ENCODE data around the gene CNTN5.
A peak's percentile ranks its signal among the peaks of the same experiment; 100 is the strongest.

Gene CNTN5

DNA sequence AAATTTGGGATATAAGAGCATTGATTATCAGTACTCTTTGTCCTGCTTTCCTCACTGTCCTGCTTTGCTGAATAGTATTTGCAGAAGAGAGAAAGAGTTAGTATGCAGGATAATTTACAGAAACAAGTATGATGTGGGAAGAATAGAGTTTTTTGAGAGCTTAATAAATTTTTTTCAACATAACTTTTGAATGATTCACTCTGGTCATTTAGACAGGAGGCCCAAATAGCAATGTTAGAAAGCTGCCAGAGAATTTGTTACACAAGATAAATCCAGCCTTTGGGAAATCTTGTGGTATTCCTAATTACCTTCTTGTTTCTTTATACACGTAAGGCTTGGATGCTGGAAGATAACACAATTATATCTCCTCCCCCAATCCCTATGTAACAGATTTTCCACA, 484.6 kb downstream of the CNTN5 start:
- no peak for DNase-seq

DNA sequence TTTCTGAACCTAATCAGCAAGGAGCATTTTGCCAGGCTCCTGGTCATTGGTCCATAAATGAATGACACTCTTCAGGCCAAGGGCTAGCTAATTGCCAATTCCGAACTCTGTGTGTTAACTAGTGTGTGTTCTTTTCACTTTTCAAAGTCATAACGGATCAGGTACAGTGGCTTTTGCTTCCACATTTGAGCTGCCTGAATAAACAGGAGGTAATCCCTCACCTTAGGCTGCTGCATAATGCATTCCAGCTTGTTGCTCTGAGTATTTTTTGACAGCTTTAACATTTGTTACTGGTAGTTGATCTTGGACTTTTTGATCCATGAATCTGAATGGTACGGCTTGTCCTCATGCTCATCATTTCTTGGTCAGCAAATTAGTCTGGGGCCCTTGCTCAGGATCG, 485.1 kb downstream of the CNTN5 start:
- no peak for DNase-seq

DNA sequence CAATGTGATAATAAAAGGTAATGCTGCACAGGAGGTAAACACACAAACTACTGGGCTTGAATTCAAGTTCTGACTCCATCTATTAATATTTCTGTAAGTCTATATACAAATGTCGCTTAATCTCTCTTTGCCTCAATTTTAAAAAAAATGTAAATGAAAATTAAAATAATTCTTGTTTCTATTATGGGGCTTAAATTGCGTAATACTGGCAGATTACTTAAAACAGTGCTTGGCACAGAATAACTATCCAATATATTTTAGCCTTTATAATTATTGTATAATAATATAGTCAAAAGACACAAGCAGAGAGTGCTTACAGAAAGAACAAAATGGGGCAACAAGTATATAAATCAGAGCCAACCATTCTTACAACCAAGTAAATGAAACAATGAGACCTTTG, 489.1 kb downstream of the CNTN5 start:
- no peak for DNase-seq

DNA sequence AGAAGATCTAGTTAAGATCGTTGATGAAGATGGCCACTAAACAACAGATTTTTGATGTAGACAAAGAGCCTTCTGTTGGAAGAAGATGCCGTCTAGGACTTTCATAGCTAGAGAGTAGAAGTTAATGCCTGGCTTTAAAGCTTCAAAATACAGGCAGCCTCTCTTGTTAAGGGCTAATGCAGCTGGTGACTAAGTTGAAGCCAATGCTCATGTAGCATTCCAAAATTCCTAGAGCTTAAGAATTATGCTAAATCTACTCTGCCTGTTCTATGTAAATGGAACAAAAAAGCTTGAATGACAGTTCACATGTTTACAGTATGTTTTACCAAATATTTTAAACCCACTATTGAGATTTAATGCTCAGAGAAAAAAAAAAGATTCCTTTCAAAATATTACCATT, 492.6 kb downstream of the CNTN5 start:
- no peak for DNase-seq

DNA sequence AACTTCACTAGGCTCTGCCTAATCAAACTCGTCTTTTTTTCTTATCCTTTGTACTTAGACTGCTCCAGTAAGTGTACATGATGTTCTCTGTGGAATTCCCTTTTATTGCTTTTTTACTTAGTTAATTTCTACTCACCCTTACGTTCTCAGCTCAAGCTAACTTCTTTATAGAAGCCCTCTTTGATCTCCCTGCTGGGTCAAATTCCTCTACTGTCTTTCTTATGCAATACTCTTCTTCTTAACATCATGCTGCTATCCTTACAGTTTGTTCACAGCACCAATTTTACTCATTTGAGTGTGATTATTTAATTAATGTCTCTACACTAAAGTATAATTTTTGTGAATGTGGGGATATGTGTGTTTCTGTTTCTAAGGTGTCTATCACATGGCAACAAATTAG, 498.3 kb downstream of the CNTN5 start:
- DNase-seq: no peak

DNA sequence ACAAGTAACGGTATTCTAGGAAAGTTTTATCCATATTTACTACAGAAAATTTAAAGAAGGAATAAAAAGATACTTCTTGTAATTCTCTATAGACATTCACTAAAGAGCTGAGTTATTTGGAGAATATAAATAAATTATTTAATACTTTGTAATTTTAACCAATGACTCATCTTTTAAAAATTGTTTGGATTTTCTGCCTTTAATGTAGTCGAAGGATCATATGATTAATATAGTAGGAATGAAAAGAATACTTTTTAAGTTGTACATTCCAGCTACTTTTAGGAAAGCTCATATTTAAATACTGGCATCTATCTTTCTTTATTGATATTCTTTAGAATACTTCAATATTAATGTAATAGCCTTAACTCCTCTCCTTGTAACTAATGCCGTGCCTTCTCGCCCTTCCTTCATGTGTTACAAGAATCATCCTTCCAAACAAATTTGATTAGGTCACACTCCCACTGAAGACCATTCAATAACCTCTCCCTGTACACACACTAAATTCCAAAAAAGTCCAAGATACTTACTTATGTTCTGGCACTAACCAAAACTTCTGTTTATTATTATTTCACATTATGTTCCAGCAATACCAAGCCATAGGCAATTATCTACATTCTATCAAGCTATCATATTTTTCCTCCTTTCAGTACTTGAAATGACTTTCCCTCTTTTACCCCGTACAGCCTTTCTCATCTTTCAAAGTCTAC, 501.9 kb downstream of the CNTN5 start:
- no peak for DNase-seq

DNA sequence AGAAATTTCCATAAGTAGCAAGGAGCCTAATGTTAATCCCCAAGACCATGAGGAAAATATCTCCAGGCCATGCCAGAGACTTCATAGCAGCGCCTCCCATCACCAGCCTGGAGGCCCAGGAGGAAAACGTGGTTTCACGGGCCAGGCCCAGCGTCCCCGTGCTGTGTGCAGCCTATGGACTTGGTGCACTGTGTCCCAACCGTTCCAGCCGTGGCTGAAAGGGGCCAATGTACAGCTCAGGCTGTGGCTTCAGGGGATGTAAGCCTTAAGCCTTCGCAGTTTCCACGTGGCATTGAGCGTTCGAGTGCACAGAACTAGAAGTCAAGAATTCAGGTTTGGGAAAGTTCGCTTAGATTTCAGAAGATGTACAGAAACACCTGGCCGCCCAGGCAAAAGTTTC, 510.7 kb downstream of the CNTN5 start:
- DNase-seq: no peak

DNA sequence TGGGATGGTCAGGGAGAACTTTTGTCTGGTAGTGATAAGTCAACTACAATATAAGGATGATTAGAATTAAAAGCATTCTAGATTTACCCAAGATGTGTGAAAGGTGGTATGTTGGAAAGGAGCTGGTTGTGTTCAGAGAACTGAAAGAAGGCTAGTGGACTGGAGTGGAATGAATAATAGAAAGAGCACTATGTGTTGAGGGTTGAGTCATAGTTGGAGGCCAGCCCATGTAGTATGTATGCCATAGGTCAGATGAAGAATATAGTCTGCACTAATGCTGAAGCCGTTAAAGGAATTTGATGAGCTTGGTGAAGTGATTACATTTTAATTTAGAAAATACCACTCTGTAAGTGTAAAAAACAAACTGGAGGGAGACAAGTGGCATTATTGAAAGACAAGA, 514.1 kb downstream of the CNTN5 start:
- DNase-seq: no peak

DNA sequence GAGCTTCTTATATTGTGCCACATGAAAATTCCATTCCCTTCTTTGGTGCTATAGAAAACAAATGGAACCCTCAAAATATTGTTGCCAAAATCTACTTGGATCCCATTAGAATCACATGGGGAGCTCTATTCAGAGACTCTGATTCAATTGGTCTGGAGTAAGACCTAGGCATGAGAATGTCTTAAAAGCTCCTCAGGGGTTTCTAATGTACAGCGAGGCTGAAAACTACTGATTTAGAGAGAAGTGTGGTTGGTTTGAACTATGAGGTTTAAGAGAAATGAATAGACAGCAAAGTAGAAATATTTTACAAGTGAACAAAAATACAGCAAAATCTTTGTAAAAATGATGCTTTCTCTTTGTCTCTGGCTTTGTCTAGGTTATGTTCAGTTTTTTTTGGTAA, 514.7 kb downstream of the CNTN5 start:
- no peak for DNase-seq

DNA sequence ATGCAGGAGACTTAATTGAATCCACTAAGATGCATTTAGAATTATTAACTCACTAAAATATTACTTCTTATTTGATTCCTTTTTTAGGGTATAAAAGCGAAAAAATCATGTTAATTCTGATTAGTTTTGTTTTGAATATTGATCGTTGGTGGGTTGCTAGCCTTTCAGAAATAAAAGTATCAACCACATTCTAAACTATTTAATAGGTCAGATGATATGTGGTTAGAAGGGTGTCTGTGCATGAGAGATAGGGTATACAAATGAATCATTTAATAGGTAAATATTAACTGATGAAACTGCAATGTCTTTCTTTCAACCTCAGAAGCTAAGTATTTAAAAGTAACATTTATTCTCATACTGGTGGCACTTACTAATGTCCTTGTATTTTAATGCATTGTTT, 515.1 kb downstream of the CNTN5 start:
- no peak for DNase-seq

DNA sequence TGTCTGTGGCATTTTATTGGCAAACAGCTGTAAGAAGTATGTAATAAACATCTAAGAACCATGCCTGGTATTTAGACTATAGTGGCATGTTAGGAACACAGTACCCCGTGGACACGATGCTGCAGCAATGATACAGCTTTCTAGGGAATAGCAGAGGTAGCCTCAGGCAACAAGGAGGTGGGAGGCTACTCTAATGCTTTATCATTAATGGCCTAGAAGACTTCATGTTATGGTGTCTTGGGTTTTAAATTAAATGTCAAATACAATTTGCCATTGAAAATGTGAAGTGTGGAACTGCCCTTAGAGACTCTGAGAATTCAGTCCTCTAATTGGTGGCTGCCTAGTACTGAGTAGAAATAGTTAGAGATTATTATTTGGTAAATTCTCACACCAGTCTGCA, 516.9 kb downstream of the CNTN5 start:
- DNase-seq: no peak

DNA sequence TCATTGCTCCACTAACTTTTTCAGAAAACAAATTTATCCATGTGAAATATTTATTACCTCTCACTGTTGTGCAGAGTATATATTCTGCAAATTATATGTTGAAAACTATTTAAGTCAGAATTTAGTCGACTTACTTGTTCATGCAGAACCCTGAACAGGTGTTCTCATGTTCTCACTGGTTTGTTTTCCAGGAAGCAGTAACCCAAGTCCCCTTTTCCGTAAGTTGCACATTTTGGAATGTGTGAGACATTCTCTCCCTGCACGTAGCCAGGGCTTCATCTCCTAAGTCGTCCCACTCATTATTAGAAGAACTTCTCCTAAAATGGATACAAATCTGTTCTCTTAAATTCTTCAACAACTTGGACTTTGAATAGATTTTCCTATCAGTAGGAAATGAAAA, 524.9 kb downstream of the CNTN5 start:
- no peak for DNase-seq

DNA sequence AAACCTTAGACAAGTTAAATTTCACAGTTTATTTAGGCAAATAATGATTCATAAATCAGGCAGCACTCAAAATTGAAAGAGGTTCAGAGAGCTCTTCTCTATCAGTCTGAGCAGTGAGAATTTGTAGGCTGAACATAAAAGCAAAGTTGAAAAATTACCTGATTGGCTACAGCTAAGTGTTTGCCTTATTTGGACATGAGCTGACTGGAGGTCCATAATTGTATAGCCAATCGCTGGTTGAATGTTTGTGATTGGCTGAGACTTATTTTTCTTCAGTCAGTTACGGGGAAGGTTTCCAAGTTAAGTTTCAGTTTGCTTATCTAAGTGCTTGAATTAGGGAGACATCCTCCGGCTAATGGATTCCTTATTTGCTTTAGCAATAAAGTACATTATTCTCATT, 527.5 kb downstream of the CNTN5 start:
- DNase-seq: no peak

DNA sequence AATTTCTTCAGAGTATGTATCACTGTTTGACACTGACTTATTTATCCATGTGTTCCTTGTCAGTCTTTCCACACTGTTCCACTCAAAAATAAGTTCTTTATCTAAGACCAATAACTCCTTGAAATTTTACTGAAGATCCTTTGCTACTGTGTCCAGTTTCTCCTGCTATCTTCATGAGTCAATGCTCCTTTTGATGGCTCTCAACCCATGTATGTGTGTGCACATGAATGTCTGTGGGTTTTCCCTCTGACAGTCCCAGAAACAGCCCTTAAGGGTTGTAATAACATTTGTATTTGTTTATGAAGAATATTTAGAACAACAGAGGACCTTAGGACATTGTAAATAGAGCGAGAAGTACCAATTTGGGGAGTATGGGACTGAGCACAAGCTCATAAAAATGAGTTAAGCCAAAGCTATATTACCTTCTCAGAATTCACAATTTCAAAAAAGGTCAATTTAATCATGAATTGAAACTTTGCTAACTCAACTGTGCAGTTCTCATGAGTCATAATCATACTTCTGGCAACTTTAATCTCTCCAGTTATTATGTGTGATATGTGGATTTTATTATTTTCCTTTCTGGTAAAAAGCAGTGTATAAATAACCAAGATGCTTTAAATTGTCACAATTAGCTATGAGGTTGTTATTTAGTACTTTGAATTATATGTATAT, 533.6 kb downstream of the CNTN5 start:
- no peak for DNase-seq

DNA sequence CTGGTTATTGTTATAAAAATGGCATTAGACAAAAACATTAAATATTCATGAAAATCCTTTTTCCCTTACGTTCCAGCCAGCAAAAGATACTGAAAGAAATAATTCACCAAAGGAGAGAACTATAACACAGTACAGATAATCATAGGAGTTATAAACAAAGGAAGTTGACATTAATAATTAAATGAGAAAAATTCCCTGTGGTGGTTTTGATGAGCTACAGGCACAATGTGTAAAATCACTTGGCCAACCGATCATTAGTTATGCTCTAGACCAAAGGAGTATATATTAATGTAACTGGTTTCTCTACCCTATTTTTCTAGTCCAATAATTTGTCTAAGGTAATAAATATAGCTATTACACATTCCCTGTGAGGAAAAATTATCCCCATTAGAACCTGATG, 534.7 kb downstream of the CNTN5 start:
- DNase-seq: no peak

DNA sequence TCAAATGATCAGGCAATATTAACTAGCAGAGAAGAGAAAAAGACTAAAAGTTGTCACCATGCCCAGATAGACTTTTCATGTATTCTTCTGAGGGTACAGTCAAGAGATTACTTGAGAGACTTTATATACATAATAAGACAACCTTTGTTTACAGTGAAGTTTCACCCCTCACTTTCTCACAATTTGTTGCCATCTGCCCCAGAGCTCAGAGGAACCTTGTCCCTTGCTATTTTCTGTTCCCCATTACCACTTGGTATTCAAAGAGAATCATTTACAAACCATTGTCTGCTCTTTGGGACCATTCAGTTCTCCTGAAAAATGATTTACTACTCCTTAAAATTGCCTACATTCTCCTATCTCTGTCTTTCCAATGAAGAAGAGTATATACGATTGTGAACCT, 544.6 kb downstream of the CNTN5 start:
- DNase-seq: no peak

DNA sequence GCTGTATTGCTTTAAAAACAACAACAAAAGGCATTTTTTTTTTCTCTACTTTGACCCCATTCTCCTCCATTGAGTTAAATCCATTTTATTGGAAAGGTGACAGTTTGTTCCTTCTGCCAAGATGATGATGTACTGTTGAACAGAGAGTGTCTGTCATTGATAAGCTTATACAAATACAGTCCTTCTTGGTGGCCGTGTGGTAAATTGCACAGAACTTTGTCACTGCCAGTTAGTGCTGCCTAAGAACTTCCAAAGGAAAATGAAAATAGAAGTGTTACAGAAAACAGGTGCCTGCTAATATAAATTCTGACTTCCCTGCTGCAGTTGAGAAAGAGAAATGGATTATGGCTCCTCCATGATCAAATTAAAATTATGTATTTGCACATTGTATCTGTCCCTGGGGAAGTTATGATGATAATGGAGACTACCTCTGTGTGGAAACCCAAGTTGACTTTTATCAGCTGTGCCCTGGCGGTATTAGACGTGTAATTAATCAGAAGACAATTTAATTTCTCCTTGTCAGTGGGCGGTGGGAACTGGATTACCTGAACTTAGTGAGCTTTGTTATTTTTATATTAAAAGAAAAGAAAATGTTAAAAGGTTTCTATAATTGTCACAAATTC, 546.7 kb downstream of the CNTN5 start:
- peak in 1 of 51 donors; percentile 1 for DNase-seq

DNA sequence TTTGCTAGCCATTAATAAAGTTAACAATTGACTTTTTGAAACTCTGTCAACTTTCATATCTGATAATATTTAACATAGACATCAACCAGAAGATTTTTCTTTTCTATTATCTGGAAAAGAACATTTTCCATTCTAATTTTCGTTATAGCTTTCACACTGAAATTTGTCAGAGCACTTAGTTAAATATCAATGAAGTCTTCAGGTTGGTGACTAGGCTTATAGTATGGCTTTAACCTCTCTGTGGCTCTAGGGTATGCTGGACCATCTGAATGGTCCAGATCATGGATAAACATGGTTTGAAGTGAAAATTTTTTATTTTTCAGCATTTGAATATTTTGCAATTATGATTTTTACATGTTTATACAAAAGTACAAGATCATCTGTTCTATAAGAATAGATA, 548.1 kb downstream of the CNTN5 start:
- DNase-seq: no peak

DNA sequence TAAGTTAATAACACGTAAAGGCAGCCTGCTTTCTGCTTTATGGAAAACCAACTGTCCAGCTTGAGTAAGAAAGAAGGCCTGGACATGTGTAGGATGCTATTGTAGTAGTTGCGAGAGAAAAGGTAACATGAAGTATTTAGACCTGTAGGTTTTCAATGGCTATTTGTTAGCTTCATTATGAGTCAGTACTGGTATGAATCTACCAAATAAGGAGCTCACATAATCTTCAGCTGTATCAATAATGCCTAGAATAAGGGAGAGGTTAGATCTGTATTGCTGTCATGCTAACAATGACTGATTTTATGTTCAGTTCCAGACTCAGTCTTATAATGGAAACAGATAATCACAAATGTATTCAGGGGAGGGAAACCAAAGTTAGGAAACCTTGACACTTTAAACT, 550.3 kb downstream of the CNTN5 start:
- no peak for DNase-seq

DNA sequence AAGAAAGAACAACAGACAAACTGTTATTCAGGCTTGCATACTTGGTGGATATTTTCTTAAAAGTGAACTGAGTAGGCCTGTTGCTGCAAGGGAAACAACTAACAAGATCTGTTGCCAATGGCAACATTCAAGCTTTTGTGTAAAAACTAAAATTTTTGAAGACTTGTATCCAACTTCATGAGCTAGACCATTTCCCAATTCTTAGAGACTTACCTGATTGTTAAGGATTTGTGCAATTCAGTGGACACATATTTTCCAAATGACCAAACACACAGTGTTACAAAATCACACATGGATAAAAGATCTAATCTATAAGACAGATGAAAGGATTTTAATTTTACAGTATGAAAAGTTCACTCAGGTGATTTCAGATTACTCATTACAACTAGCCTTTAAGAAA, 564.1 kb downstream of the CNTN5 start:
- DNase-seq: no peak

DNA sequence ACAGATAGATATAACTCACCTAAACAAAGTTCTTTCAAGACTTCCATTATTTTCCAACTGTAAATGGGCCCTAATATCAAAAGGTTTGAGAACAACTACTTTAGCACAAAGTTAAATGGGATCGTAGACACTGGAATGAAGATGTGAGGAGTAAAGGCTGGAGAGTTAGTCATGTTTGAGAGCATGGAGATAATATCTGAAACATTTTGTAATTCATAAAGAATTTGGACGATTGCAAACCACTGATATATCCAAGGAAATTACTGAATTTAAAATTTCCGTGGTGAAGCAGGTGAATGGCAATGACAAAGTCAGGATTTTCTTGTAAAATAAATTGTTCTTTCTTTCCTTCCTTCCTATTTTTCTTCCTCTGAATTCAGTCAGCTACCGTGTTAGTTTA, 564.9 kb downstream of the CNTN5 start:
- no peak for DNase-seq

DNA sequence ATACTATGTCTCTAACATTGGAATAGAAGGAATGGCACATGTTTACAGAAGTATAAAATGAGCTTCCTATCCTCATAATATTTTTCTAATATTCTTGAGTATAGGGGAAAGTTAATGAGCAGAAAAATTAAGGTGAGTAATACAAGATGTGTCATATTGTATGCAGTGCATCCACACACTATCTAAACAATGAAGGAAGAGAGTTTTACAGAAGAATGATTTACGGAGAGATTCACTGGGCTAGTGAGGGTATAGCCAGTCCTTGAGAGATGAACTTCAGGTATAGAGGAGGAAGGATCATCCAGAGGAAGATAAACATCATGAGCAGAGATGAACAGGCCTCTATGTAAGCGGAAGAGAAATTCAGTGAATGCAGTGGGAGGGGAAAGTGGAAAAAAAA, 569.0 kb downstream of the CNTN5 start:
- DNase-seq: no peak

DNA sequence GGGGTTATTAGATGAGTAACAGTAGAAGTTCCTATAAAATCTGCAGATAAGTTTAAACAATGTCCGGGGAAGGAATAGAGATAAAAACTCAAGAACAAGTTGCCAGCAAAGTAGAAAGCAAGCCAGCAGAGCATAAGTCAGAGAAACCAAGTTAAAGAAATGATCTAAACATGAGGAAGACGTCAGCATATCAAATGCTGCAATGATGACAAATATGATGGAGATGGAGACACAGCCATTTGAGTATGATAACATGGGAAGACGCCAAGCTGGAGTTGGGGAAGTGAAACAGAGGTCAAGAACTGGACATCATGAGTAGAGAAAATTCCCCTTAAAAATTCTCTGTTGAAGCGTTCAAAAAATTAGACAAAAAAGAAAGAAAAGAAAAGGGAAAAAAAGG, 571.5 kb downstream of the CNTN5 start:
- DNase-seq: no peak

Data from hypothalamus (tissue), 51 donors.